Prostate gland (tissue), 2 donors: Measurements from ENCODE around the gene CD70. TPM values are rescaled to one million over a fixed set of nuclear protein-coding genes. Genes with fewer than 3 reads are reported as not detected.
"Not testable (repeated sequence)": the region's sequence is repeated elsewhere in the genome, so short reads cannot be mapped to it uniquely, and the experiment has no call there.

Experiments
- DNase-seq: peaks from one replicate; pipeline ENCODE4 v3.0.0-alpha.2; 2019; ENCODE audit warnings: low spot score
- H3K27ac ChIP-seq, 2 donors: fragments of 200-600 bp; sonication (generic); 2 replicates each; pipeline ENCODE4 v1.5.1; 2017 to 2019
- H3K27me3 ChIP-seq: fragments of 200-600 bp; sonication (generic); replicated peaks from 2 replicates; pipeline ENCODE4 v1.5.1; 2019; ENCODE audit not compliant: insufficient read depth
- H3K36me3 ChIP-seq, 2 donors: fragments of 200-600 bp; sonication (generic); 1 replicate in 1 of 2; 2 replicates in 1 of 2; pipeline versions ENCODE4 v1.5.1 to v1.8.1; 2017 to 2019
- H3K4me1 ChIP-seq: fragments of 200-600 bp; sonication (generic); replicated peaks from 2 replicates; pipeline ENCODE4 v1.5.1; 2019
- H3K4me3 ChIP-seq, 2 donors: fragments of 200-600 bp; sonication (generic); 2 replicates each; pipeline ENCODE4 v1.5.1; 2017 to 2019
- H3K9me3 ChIP-seq: fragments of 200-600 bp; sonication (generic); 2 replicates; pipeline ENCODE4 v1.5.1; 2017
- CTCF ChIP-seq, 4 experiments: fragments of 200-600 bp in 2 of 4; fragments of 450-650 bp in 2 of 4; sonication (generic) in 2 of 4; IDR thresholded peaks; 1 replicate in 3 of 4; 2 replicates in 1 of 4; pipeline ENCODE4 v1.5.1; 2016 to 2019; ENCODE audit warnings: antibody characterized with exemption in 4 of 4, mild to moderate bottlenecking in 2 of 4, moderate library complexity in 2 of 4
- POLR2A ChIP-seq: fragments of 450-650 bp; IDR thresholded peaks from one replicate; pipeline ENCODE4 v1.6.1; 2016; ENCODE audit warnings: antibody characterized with exemption, mild to moderate bottlenecking
- POLR2AphosphoS5 ChIP-seq: sonication (generic); formaldehyde crosslinking; IDR thresholded peaks from one replicate; pipeline ENCODE4 v1.6.1; 2017; ENCODE audit warnings: antibody characterized with exemption
- WGBS: methylation state at CpG from one replicate; pipeline ENCODE4 v1.1.5; 2018; 5-methylcytosine and 5-hydroxymethylcytosine counted together
- intact Hi-C: fragments of 100-400 bp; cut with DNase I; formaldehyde crosslinking; loops from one replicate; pipeline ENCODE4 v1.14.2; 2022
- total RNA-seq, 2 donors: library from RNA; depleted of rRNA; stranded (reverse); fragments of >200 nt; gene quantifications; one replicate each; pipeline ENCODE4 v1.1.0, GENCODE V29; 2016

The CD70 gene
- total RNA-seq, 2 donors from 2014 or later, result not detected

DNA sequence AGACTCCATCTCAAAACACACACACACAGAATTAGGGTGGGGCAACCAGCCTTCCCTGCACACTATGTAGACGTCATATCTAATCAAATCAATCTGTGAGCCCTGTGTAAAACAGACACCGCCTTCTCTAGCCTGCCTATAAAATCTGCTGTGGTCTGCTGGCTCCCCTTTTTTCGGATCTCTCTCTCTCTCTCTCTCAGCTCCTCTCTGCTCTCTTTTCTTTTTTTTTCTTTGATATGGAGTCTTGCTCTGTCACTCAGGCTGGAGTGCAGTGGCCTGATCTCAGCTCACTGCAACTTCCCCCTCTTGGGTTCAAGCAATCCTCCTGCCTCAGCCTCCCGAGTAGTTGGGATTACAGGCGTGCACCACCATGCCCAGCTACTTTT lies 11.8 kb upstream of the CD70 start:
- no peak for DNase-seq
- no peak overlapping the region for H3K27ac ChIP-seq
- no peaks in the 10 kb centered on the region for H3K27me3 ChIP-seq
- WGBS, result 45% methylated on average over 5 of the region's 5 CpGs
- intact Hi-C loops, result no loop called here
- H3K4me3 ChIP-seq, result no peak overlapping the region
- H3K9me3 ChIP-seq, result no peaks in the 10 kb centered on the region
- TF ChIP-seq POLR2A (no peak), POLR2AphosphoS5 (no peak), CTCF (IDR thresholded peaks at IDR 0.05) (no peak)
- no peaks in the 10 kb centered on the region for H3K4me1 ChIP-seq
- H3K36me3 ChIP-seq, result no peaks in the 10 kb centered on the region

DNA sequence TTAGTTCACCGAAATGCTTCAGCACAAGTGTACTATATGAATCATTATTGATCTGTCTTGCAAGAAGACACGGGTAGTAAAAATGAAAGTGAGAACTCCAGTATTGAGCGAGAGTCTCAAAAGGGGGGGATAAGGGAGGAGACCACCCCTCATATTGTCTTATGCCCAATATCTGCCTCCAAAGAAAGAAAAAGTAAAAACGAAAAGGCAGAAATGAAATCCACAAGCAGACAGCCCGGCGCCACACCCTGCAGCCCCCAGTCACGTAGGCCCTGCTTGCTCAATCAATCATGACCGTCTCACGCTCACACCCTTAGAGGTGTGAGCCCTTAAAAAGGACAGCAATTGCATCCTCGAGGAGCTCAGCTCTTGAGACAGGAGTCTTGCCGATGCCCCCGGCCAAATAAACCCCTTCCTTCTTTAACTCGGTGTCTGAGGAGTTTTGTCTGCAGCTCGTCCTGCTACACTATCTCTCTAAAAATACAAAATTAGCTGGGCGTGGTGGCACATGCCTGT lies 10.6 kb upstream of the CD70 start:
- H3K36me3 ChIP-seq, H3K4me1 ChIP-seq, DNase-seq, H3K27me3 ChIP-seq, H3K27ac ChIP-seq, H3K9me3 ChIP-seq, intact Hi-C loops, H3K4me3 ChIP-seq: not testable (repeated sequence)
- 73% methylated on average over 15 of the region's 15 CpGs for WGBS

DNA sequence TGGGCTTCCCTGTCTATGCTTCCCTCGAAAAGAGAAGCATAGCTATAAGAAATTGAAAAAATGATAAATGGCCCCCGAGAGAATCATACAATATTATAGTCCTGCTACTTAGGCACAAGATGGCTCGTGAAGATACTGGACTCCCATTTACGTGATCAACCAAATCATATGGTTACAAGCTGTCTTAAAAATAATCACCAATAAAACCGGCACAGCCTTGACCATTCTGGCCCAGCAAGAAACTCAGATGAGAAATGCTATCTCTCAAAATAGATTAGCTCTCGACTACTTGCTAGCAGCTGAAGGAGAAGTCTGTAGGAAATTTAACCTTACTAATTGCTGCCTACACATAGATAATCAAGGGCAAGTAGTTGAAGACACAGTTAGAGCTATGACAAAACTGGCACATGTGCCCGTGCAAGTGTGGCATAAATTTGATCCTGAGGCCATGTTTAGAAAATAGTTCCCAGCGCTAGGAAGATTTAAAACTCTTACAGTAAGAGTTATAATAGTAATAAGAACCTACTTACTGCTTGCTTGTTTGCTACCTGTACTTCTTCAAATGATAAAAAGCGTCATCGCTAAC lies 10.1 kb upstream of the CD70 start:
- H3K4me1 ChIP-seq, H3K27ac ChIP-seq, H3K4me3 ChIP-seq, intact Hi-C loops, DNase-seq, H3K36me3 ChIP-seq, H3K9me3 ChIP-seq, H3K27me3 ChIP-seq: not testable (repeated sequence)
- 76% methylated on average over 10 of the region's 10 CpGs for WGBS

GRCh38 chr19:6599866-6600454 lies 9.0 kb upstream of the CD70 start:
- Histone ChIP-seq H3K36me3 (no peaks in the 10 kb centered on the region), H3K4me3 (no peak overlapping the region), H3K27me3 (no peaks in the 10 kb centered on the region), H3K9me3 (no peaks in the 10 kb centered on the region), H3K4me1 (no peaks in the 10 kb centered on the region), H3K27ac (no peak overlapping the region)
- 76% methylated on average over 8 of the region's 8 CpGs for WGBS
- DNase-seq, result no peak
- intact Hi-C loops, result no loop called here
- no peak for TF ChIP-seq POLR2A
- no peak for TF ChIP-seq CTCF (IDR thresholded peaks at IDR 0.05)
- TF ChIP-seq POLR2AphosphoS5, result no peak

- H3K4me3 ChIP-seq, DNase-seq, H3K4me1 ChIP-seq, H3K36me3 ChIP-seq, intact Hi-C loops, H3K9me3 ChIP-seq, H3K27me3 ChIP-seq, H3K27ac ChIP-seq: not testable (repeated sequence)
- WGBS, result 61% methylated on average over 6 of the region's 6 CpGs
Measured at GRCh38 chr19:6598254-6598892, 7.4 kb upstream of the CD70 start.

- H3K27me3 ChIP-seq, H3K9me3 ChIP-seq, H3K4me3 ChIP-seq, H3K4me1 ChIP-seq, H3K27ac ChIP-seq, DNase-seq, H3K36me3 ChIP-seq, intact Hi-C loops: not testable (repeated sequence)
- 92% methylated on average over 34 of the region's 34 CpGs for WGBS
Measured at GRCh38 chr19:6597471-6598253, 6.7 kb upstream of the CD70 start.
